Panc1 (cell line): ENCODE data around the gene FCRL5. TPM values are rescaled to one million over a fixed set of nuclear protein-coding genes. Genes with fewer than 3 reads are reported as not detected.

Source experiments
- ATAC-seq: fragments of 200-7000 bp; cut with Tn5 transposase; 2 replicates; pipeline ENCODE4 v1.9.1; 2020; ENCODE audit warnings: mild to moderate bottlenecking, moderate library complexity
- BruUV-seq: library from RNA; stranded (reverse); fragments of 400-500 nt; replicated peaks from 2 replicates; lab custom pipeline; 2021; lab: Mats Ljungman, UMichigan
- CTCF ChIA-PET: fragments of 300-600 bp; sonication (Branson Sonifier 250); formaldehyde crosslinking; loops from one replicate; lab custom pipeline; 2022; ENCODE audit warnings: antibody characterized with exemption; lab: Charles Lee
- POLR2A ChIA-PET: fragments of 300-600 bp; sonication (Branson Sonifier 250); formaldehyde crosslinking; loops from one replicate; lab custom pipeline; 2022; ENCODE audit warnings: antibody characterized with exemption; lab: Charles Lee
- DNase-seq: peaks from one replicate; pipeline ENCODE4 v3.0.0-alpha.2; 2010; ENCODE audit warnings: low read depth, low spot score
- H3K27ac ChIP-seq: 2 replicates; pipeline ENCODE4 v1.5.1; 2011; ENCODE audit warnings: mild to moderate bottlenecking, low read length, inconsistent platforms
- H3K27me3 ChIP-seq: fragments of 200-500 bp; sonication (Bioruptor generic); 2 replicates; pipeline ENCODE4 v1.6.0; 2014; ENCODE audit warnings: low read length, inconsistent platforms; ENCODE audit not compliant: control insufficient read depth, insufficient read depth
- H3K36me3 ChIP-seq: fragments of 200-500 bp; sonication (Bioruptor generic); 2 replicates; pipeline ENCODE4 v1.5.1; 2014; ENCODE audit warnings: inconsistent platforms, mild to moderate bottlenecking, low read length, moderate library complexity; ENCODE audit not compliant: control insufficient read depth, insufficient read depth
- H3K4me1 ChIP-seq: 2 replicates; pipeline ENCODE4 v1.5.1; 2011; ENCODE audit warnings: inconsistent platforms, mild to moderate bottlenecking, low read length, moderate library complexity; ENCODE audit not compliant: control insufficient read depth, insufficient read depth
- H3K4me3 ChIP-seq, 2 experiments: 2 replicates each; pipeline ENCODE4 v1.5.1; 2011 to 2012; ENCODE audit warnings: low read depth in 2 of 2, low read length in 2 of 2, mild to moderate bottlenecking in 2 of 2, inconsistent platforms in 1 of 2, moderate library complexity in 1 of 2
- H3K9me3 ChIP-seq: fragments of 200-500 bp; sonication (Bioruptor generic); 2 replicates; pipeline ENCODE4 v1.5.1; 2014; ENCODE audit warnings: low read depth, mild to moderate bottlenecking, inconsistent platforms, low read length, moderate library complexity; ENCODE audit not compliant: control insufficient read depth, insufficient read depth
- POLR2AphosphoS5 ChIP-seq: IDR thresholded peaks from 2 replicates; pipeline ENCODE4 v1.6.1; 2012; ENCODE audit warnings: mild to moderate bottlenecking, low read depth, low read length, moderate library complexity
- SIN3A ChIP-seq: IDR thresholded peaks from 2 replicates; pipeline ENCODE4 v1.6.1; 2012; ENCODE audit warnings: low read depth, mild to moderate bottlenecking, low read length, moderate library complexity, borderline replicate concordance; ENCODE audit not compliant: insufficient read depth
- TCF7L2 ChIP-seq: IDR thresholded peaks from 2 replicates; pipeline ENCODE4 v1.6.1; 2011; ENCODE audit warnings: mild to moderate bottlenecking, low read depth, low read length, inconsistent platforms
- in situ Hi-C: cut with HindIII; loops from 2 replicates; pipeline ENCODE4 v1.10.0; 2016; ENCODE audit warnings: low sequenced_read_pairs, low pct_unique_long_range_greater_than_20kb
- intact Hi-C: fragments of 100-400 bp; cut with micrococcal nuclease; formaldehyde crosslinking; loops from one replicate; pipeline ENCODE4 v1.10.0; 2022; ENCODE audit not compliant: unreplicated experiment
- total RNA-seq: library from RNA; stranded (reverse); gene quantifications from one replicate; pipeline ENCODE4 v1.2.1, GENCODE V29; 2021; ENCODE audit not compliant: unreplicated experiment
- TF ChIP-seq, protein P1 (sequence below), 2 experiments: IDR thresholded peaks; 2 replicates each; pipeline ENCODE4 v1.6.1; 2011 to 2012; ENCODE audit warnings: low read depth in 2 of 2, control low read depth in 1 of 2, low read length in 1 of 2, mild to moderate bottlenecking in 1 of 2, moderate library complexity in 1 of 2; ENCODE audit not compliant: insufficient read depth in 1 of 2
- TF ChIP-seq, protein P2 (sequence below): fragments of 450-650 bp; IDR thresholded peaks from 2 replicates; pipeline ENCODE4 v1.5.1; 2017; ENCODE audit warnings: mild to moderate bottlenecking

Gene FCRL5
- total RNA-seq, 1 experiment from 2014 or later = not detected

DNA sequence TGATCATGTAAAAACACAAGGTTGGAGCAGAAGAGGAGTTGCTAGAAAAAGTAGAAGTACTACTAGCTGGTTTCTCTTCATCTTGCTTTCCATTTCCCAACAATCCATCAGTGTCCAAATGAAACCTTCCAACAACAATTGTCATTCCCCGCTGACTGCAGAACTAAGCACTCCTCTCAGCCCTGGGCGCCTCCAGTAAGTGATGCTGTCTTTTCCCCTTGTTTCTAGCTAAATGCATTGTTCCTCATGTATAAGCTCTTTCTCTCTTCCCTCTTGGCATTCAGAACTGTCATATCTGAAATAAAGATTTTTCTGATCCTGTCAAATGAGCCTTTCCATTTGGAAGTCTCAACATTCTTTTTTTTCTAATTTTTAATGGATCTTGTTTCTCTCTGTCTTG, 68.7 kb downstream of the FCRL5 start:
- in situ Hi-C loops = no loop called here
- intact Hi-C loops = no loop called here
- CTCF ChIA-PET = no interaction called here

DNA sequence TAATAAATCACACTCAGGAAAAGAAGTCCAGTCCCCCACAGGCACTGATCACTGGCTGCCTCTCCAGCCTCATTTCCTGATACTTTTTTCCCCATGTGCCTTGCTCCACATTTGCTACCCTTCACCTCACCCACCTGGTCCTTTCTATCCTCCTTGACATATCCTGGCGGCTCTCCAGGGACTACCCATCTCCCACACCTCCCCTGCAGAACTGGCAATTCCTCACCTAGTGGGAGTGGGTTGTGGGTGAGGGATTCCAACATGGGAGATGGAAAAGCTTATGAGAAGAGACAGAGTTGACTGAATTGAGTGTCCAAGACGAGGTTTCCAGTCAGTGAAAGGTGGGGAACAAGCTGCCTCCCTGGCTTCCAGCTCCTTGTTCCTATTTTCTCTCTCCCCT, 69.6 kb downstream of the FCRL5 start:
- intact Hi-C loops = no loop called here
- no peak for TF ChIP-seq SIN3A
- TF ChIP-seq, protein P1, sequence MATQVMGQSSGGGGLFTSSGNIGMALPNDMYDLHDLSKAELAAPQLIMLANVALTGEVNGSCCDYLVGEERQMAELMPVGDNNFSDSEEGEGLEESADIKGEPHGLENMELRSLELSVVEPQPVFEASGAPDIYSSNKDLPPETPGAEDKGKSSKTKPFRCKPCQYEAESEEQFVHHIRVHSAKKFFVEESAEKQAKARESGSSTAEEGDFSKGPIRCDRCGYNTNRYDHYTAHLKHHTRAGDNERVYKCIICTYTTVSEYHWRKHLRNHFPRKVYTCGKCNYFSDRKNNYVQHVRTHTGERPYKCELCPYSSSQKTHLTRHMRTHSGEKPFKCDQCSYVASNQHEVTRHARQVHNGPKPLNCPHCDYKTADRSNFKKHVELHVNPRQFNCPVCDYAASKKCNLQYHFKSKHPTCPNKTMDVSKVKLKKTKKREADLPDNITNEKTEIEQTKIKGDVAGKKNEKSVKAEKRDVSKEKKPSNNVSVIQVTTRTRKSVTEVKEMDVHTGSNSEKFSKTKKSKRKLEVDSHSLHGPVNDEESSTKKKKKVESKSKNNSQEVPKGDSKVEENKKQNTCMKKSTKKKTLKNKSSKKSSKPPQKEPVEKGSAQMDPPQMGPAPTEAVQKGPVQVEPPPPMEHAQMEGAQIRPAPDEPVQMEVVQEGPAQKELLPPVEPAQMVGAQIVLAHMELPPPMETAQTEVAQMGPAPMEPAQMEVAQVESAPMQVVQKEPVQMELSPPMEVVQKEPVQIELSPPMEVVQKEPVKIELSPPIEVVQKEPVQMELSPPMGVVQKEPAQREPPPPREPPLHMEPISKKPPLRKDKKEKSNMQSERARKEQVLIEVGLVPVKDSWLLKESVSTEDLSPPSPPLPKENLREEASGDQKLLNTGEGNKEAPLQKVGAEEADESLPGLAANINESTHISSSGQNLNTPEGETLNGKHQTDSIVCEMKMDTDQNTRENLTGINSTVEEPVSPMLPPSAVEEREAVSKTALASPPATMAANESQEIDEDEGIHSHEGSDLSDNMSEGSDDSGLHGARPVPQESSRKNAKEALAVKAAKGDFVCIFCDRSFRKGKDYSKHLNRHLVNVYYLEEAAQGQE (IDR thresholded peaks at IDR 0.05; ENCODE audit: insufficient read depth in 1 of 2, low read depth in 2 of 2, low read length in 1 of 2) = no peak
- TF ChIP-seq POLR2AphosphoS5 = no peak
- TF ChIP-seq, protein P2, sequence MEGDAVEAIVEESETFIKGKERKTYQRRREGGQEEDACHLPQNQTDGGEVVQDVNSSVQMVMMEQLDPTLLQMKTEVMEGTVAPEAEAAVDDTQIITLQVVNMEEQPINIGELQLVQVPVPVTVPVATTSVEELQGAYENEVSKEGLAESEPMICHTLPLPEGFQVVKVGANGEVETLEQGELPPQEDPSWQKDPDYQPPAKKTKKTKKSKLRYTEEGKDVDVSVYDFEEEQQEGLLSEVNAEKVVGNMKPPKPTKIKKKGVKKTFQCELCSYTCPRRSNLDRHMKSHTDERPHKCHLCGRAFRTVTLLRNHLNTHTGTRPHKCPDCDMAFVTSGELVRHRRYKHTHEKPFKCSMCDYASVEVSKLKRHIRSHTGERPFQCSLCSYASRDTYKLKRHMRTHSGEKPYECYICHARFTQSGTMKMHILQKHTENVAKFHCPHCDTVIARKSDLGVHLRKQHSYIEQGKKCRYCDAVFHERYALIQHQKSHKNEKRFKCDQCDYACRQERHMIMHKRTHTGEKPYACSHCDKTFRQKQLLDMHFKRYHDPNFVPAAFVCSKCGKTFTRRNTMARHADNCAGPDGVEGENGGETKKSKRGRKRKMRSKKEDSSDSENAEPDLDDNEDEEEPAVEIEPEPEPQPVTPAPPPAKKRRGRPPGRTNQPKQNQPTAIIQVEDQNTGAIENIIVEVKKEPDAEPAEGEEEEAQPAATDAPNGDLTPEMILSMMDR = no peak
- TF ChIP-seq TCF7L2 = no peak
- Histone ChIP-seq H3K9me3 (no peaks in the 10 kb centered on the region), H3K27me3 (0 out of 2 replicates have a peak, but pooled peaks cover 2% of the 10 kb centered on the region), H3K4me1 (no peaks in the 10 kb centered on the region), H3K4me3 (no peak overlapping the region), H3K36me3 (no peaks in the 10 kb centered on the region), H3K27ac (no peak overlapping the region)
- ChIA-PET CTCF (no interaction called here), POLR2A (no interaction called here)
- DNase-seq (no peak), ATAC-seq (no peak)
- BruUV-seq = no TSS peak
- in situ Hi-C loops = no loop called here

More for the DNA sequence above, 68.7 kb downstream of the FCRL5 start:
- H3K27me3 ChIP-seq = 0 out of 2 replicates have a peak, but pooled peaks cover 2% of the 10 kb centered on the region
- DNase-seq = no peak
- no peak overlapping the region for H3K27ac ChIP-seq
- H3K4me1 ChIP-seq = no peaks in the 10 kb centered on the region
- POLR2A ChIA-PET = no interaction called here
- no TSS peak for BruUV-seq
- no peak overlapping the region for H3K4me3 ChIP-seq
- no peak for ATAC-seq
- TF ChIP-seq POLR2AphosphoS5 (no peak), SIN3A (no peak), TCF7L2 (no peak)
- TF ChIP-seq, protein P1 (IDR thresholded peaks at IDR 0.05; ENCODE audit: insufficient read depth in 1 of 2, low read depth in 2 of 2, low read length in 1 of 2) = no peak
- TF ChIP-seq, protein P2 = no peak
- no peaks in the 10 kb centered on the region for H3K9me3 ChIP-seq
- no peaks in the 10 kb centered on the region for H3K36me3 ChIP-seq
